ENCODE measurements around the gene GNA14. TPM values are rescaled to one million over a fixed set of nuclear protein-coding genes. Genes with fewer than 3 reads are reported as not detected.

Gene GNA14
- total and polyA plus RNA-seq, 2 donors (not counting 3 experiments of a cell fraction or from before 2014, with no cell fraction given): 2.1 to 3.3 TPM

GRCh38 chr9:77582961-77583576 lies 65.1 kb downstream of the GNA14 start:
- TF ChIP-seq CTCF (IDR thresholded peaks at IDR 0.05; ENCODE audit: extremely low read depth in 1 of 2, insufficient read depth in 1 of 2, low read depth in 1 of 2, low read length in 2 of 2) (no peak), POLR2A (IDR thresholded peaks at IDR 0.05; ENCODE audit: low read depth, low read length) (no peak), MAX (IDR thresholded peaks at IDR 0.05; ENCODE audit: insufficient read depth, insufficient read length) (no peak), POLR2AphosphoS5 (IDR thresholded peaks at IDR 0.05; ENCODE audit: insufficient read depth, low read depth, low read length) (no peak)
- H2AFZ ChIP-seq (ENCODE audit: low read depth, low read length): no peak overlapping the region
- peak; percentile 74 for FAIRE-seq
- H3K4me3 ChIP-seq (replicated peaks in 1 of 3; ENCODE audit: insufficient read depth in 1 of 3, low read depth in 1 of 3, low read length in 3 of 3): no peak overlapping the region
- peaks cover 18% of the 10 kb centered on the region for H3K4me1 ChIP-seq (ENCODE audit: control insufficient read depth, extremely low read depth, insufficient read depth, low read length)
- H3K27me3 ChIP-seq (ENCODE audit: control insufficient read depth in 2 of 2, insufficient read depth in 2 of 2, low read length in 2 of 2): peaks cover 3 to 4% of the 10 kb centered on the region in 2 experiments
- dilution Hi-C loops (cut with MboI; ENCODE audit: extremely low pct_ligation_motif_present, low sequenced_read_pairs) (no loop called here), intact Hi-C loops (cut with micrococcal nuclease) (loop anchor here (10.0 kb wide), 2 partner anchors 128 to 452 kb away; partner anchors contain the start of gene GNAQ)
- BruUV-seq (replicated peaks): no TSS peak
- no peaks in the 10 kb centered on the region for H3K36me3 ChIP-seq (ENCODE audit: control insufficient read depth in 2 of 2, extremely low read depth in 1 of 2, insufficient read depth in 2 of 2, low read length in 2 of 2)
- no peaks in the 10 kb centered on the region for H3K9me3 ChIP-seq (replicated peaks; ENCODE audit: control insufficient read depth, insufficient read depth, low read length)
- H3K4me2 ChIP-seq (ENCODE audit: insufficient read depth, low read length): no peak overlapping the region
- H3K9ac ChIP-seq (replicated peaks; ENCODE audit: extremely low read depth, insufficient read depth, low read length): no peak overlapping the region
- CTCF ChIA-PET: interaction anchor here (1.4 to 1.7 kb wide), 3 partner anchors 9 to 66 kb away, joined by 3 to 7 read pairs (median 4); no protein-coding TSS in a partner anchor
- POLR2A ChIA-PET: no interaction called here
- H3K27ac ChIP-seq (ENCODE audit: insufficient read depth, low read depth, low read length): no peak overlapping the region
- no peaks in the 10 kb centered on the region for H4K20me1 ChIP-seq (replicated peaks; ENCODE audit: control insufficient read depth, extremely low read depth, insufficient read depth, low read length)
- H3K79me2 ChIP-seq (ENCODE audit: control insufficient read depth, insufficient read depth, low read length): no peaks in the 10 kb centered on the region
- DNase-seq (ENCODE audit: low read depth, low spot score): peak; percentile 51
- no peaks in the 10 kb centered on the region for H3K9me1 ChIP-seq (replicated peaks; ENCODE audit: control insufficient read depth, extremely low read depth, insufficient read depth, low read length)

- Histone ChIP-seq H3K36me3 (ENCODE audit: control insufficient read depth in 2 of 2, extremely low read depth in 1 of 2, insufficient read depth in 2 of 2, low read length in 2 of 2) (no peaks in the 10 kb centered on the region), H3K79me2 (ENCODE audit: control insufficient read depth, insufficient read depth, low read length) (no peaks in the 10 kb centered on the region), H3K9me3 (replicated peaks; ENCODE audit: control insufficient read depth, insufficient read depth, low read length) (no peaks in the 10 kb centered on the region), H3K4me1 (ENCODE audit: control insufficient read depth, extremely low read depth, insufficient read depth, low read length) (peaks cover 13% of the 10 kb centered on the region), H4K20me1 (replicated peaks; ENCODE audit: control insufficient read depth, extremely low read depth, insufficient read depth, low read length) (no peaks in the 10 kb centered on the region), H2AFZ (ENCODE audit: low read depth, low read length) (no peak overlapping the region), H3K4me3 (replicated peaks in 1 of 3; ENCODE audit: insufficient read depth in 1 of 3, low read depth in 1 of 3, low read length in 3 of 3) (no peak overlapping the region), H3K27me3 (ENCODE audit: control insufficient read depth in 2 of 2, insufficient read depth in 2 of 2, low read length in 2 of 2) (peaks cover 3 to 4% of the 10 kb centered on the region in 2 experiments), H3K9me1 (replicated peaks; ENCODE audit: control insufficient read depth, extremely low read depth, insufficient read depth, low read length) (no peaks in the 10 kb centered on the region), H3K4me2 (ENCODE audit: insufficient read depth, low read length) (no peak overlapping the region), H3K27ac (ENCODE audit: insufficient read depth, low read depth, low read length) (no peak overlapping the region), H3K9ac (replicated peaks; ENCODE audit: extremely low read depth, insufficient read depth, low read length) (no peak overlapping the region)
- dilution Hi-C loops (cut with MboI; ENCODE audit: extremely low pct_ligation_motif_present, low sequenced_read_pairs) (no loop called here), intact Hi-C loops (cut with micrococcal nuclease) (loop anchor here (10.0 kb wide), 2 partner anchors 128 to 452 kb away; partner anchors contain the start of gene GNAQ)
- POLR2A ChIA-PET: no interaction called here
- CTCF ChIA-PET: interaction anchor here (1.4 to 1.7 kb wide), 2 partner anchors 9 to 67 kb away, joined by 3 to 7 read pairs; no protein-coding TSS in a partner anchor
- FAIRE-seq (no peak), DNase-seq (ENCODE audit: low read depth, low spot score) (no peak)
- TF ChIP-seq MAX (IDR thresholded peaks at IDR 0.05; ENCODE audit: insufficient read depth, insufficient read length): no peak
- BruUV-seq (replicated peaks): no TSS peak
Measured at GRCh38 chr9:77582525-77582924, 65.6 kb downstream of the GNA14 start.
